ENCODE measurements around the gene CCDC69.

The CCDC69 gene, protein sequence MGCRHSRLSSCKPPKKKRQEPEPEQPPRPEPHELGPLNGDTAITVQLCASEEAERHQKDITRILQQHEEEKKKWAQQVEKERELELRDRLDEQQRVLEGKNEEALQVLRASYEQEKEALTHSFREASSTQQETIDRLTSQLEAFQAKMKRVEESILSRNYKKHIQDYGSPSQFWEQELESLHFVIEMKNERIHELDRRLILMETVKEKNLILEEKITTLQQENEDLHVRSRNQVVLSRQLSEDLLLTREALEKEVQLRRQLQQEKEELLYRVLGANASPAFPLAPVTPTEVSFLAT

DNA sequence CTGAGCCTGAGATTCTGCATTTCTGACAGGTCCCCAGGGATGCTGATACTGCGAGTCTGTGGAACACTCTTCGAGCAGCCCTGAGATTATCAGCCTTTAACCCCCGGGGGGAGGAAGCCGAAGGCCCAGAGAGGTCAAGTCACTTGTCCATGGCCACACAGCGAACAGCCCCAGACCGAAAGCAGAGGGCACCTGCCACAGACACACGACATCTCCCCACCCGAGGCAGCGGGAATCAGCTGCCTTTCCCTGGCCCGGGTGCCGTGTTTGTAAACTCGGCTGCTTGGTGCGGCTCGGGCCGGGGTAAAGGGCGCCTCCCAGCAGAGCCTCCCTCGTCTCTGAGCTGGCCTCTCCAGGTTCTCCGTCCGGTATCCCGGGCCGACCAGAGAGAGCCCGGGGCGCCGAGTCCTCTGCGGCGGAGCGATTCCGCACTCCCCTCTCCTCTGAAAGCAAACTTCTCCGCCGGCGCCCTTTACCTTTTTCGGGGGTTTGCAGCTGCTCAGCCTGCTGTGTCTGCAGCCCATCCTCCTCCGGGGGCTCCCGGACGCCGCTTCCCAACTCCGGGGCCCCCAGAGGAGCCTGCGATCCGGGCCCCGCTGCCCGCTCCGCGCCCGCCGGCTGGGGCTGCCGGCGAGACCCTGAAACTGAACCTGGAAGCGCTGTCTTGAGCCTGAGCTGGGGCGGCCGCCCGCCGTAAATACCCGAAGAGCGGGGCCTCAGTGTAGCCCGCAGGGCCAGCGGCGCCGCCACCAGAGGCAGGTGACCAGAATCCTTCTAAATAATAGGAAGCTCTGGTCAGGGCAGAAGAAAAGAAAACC lies at the start of gene CCDC69:
Gene CCDC69 (minus strand): TSS at position 646 of the 818 bp plus-strand sequence. CDS start 122 bp downstream, at position 524.
- TF ChIP-seq, protein P1, sequence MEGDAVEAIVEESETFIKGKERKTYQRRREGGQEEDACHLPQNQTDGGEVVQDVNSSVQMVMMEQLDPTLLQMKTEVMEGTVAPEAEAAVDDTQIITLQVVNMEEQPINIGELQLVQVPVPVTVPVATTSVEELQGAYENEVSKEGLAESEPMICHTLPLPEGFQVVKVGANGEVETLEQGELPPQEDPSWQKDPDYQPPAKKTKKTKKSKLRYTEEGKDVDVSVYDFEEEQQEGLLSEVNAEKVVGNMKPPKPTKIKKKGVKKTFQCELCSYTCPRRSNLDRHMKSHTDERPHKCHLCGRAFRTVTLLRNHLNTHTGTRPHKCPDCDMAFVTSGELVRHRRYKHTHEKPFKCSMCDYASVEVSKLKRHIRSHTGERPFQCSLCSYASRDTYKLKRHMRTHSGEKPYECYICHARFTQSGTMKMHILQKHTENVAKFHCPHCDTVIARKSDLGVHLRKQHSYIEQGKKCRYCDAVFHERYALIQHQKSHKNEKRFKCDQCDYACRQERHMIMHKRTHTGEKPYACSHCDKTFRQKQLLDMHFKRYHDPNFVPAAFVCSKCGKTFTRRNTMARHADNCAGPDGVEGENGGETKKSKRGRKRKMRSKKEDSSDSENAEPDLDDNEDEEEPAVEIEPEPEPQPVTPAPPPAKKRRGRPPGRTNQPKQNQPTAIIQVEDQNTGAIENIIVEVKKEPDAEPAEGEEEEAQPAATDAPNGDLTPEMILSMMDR (IDR thresholded peaks at IDR 0.05; ENCODE audit: extremely low read depth, missing control alignments): no peak
- peak; percentile 81 for DNase-seq (ENCODE audit: low spot score)

DNA sequence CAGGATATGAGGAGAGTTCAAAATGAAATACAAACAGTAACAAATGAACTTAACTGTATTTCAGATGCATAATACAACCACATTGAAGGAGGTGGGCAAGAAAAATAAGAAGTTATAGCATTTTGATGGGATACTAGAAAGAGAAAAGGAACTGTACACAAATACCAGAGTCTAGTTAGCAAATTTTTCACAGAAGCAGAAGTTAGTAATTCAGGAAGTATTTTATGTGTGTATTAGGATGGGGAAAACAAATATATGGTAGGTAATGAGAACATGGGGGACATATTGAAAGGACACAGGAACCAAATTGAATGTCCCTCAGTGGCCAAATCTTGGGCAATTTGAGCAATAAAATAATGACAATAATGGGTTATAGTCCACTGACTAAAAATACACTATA lies 47.4 kb upstream of the CCDC69 start:
- TF ChIP-seq, protein P1 (IDR thresholded peaks at IDR 0.05; ENCODE audit: extremely low read depth, missing control alignments): no peak
- no peak for DNase-seq (ENCODE audit: low spot score)

DNA sequence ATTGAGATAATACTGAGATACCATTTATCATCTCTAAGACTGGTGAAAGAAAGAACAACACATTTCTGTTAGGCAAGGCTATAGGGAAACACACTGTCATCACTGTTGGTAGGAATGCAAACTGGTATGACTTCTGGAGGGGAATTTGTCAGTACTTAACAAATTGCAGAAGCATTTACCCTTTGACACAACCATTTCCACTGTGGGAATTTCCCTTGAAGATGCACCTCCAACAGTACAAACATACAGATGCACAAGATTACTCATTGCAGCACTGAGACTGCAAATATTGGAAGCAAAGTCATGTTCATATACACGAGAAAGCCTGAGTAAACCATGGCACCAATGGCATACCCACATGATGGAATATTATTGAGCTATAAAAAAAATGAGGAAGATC lies 46.7 kb upstream of the CCDC69 start:
- peak; percentile 65 for DNase-seq (ENCODE audit: low spot score)
- TF ChIP-seq, protein P1 (IDR thresholded peaks at IDR 0.05; ENCODE audit: extremely low read depth, missing control alignments): no peak

DNA sequence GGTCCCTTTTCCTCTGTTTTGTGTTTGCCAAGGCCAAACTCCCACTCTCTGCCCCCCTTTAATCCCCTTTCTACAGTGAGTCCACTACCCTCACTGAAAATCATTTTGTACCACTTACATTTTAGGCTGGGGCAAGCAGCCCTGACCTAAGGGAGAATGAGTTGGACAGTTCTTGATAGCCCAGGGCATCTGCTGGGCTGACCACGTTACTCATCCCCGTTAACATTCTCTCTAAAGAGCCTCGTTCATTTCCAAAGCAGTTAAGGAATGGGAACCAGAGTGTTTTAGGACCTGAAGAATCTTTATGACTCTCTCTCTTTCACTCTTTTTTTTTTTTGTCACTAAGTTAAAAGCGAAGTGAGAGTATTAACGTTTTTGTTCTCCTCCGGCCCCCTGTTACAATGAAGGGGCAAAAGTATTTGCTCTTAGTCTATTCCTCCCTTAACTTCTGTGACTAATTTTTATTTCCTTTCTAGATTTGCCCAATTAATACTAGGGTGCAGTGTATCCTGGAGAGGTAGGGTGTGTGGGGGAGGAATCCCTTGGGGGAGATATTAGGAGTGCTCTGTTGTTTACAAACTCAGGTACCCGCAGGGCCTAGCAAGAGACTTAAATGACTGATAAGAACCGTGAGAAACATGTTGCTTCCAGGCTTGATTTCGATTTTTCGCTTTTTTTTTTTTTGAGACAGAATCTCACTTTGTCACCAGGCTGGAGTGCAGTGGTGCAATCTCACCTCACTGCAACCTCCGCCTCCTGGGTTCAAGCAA lies 43.8 kb upstream of the CCDC69 start:
- DNase-seq (ENCODE audit: low spot score): no peak

DNA sequence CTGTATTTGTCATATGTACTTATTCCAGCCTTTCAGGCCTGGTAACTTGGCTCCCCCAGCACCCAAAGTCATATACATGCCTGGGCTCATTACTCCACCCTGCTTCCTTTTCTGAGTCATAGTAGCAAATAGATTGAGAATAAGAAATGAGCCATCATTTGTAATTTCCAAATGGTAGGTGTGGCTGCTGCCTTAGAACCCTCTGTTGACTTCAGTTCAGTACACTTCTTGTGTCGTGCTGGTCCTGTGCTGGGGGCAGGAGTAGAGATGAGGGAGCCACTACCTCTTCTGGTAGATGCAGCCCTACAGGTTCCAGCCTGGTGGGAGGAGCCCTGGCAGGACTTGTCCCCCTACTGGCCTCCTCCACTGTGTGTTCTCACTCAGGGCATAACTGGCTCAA lies 40.2 kb upstream of the CCDC69 start:
- no peak for DNase-seq (ENCODE audit: low spot score)
- TF ChIP-seq, protein P1 (IDR thresholded peaks at IDR 0.05; ENCODE audit: extremely low read depth, missing control alignments): no peak

More for the DNA sequence above, 43.8 kb upstream of the CCDC69 start:
- TF ChIP-seq, protein P1 (IDR thresholded peaks at IDR 0.05; ENCODE audit: extremely low read depth, missing control alignments): no peak

DNA sequence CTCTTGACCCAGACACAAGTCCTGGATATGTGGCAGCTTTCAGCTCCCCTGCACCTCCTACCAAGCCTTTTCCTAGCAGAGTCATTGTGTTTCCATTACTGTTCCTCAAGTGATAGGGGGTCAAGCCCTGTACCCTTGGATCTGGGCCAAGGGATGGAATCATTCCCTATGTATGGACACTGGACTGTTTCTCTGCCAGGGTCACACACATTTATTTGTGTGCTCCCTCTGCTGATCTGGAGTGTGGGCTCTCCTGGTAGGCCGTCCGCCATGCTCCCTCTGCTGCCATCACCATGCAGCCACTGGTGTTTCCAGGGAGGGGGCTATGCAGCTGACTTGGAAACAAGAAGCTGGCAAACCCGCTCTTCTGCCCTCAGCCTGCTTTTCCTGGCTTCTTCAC lies 38.6 kb upstream of the CCDC69 start:
- TF ChIP-seq, protein P1 (IDR thresholded peaks at IDR 0.05; ENCODE audit: extremely low read depth, missing control alignments): no peak
- no peak for DNase-seq (ENCODE audit: low spot score)
